Keratinocyte (primary cell): ENCODE data around the gene PCYT1B. TPM values are rescaled to one million over a fixed set of nuclear protein-coding genes. Genes with fewer than 3 reads are reported as not detected.

Experiments used
- DNase-seq: peaks from one replicate; pipeline ENCODE4 v3.0.0-alpha.2; 2011; ENCODE audit warnings: low read depth, missing footprints, low spot score
- FAIRE-seq: peaks from 2 replicates; lab custom pipeline; 2011; peaks lifted over from hg19 to GRCh38; lab: Jason Lieb, UNC
- H2AFZ ChIP-seq: 2 replicates; pipeline ENCODE4 v1.6.0; 2012; ENCODE audit warnings: low read length, control low read depth, inconsistent platforms; ENCODE audit not compliant: control insufficient read depth
- H3K27ac ChIP-seq: 2 replicates; pipeline ENCODE4 v1.5.1; 2011; ENCODE audit warnings: low read length; ENCODE audit not compliant: control insufficient read depth, insufficient read depth
- H3K27me3 ChIP-seq: 3 replicates; pipeline ENCODE4 v1.6.0; 2011; ENCODE audit warnings: low read length; ENCODE audit not compliant: control insufficient read depth, insufficient read depth; ENCODE audit errors: extremely low read depth
- H3K36me3 ChIP-seq, 2 experiments: 2 replicates in 1 of 2; 3 replicates in 1 of 2; pipeline ENCODE4 v1.5.1; 2011; ENCODE audit warnings: low read length in 2 of 2, mild to moderate bottlenecking in 1 of 2; ENCODE audit not compliant: control insufficient read depth in 2 of 2, insufficient read depth in 2 of 2; ENCODE audit errors: extremely low read depth in 1 of 2
- H3K4me1 ChIP-seq: 3 replicates; pipeline ENCODE4 v1.5.1; 2011; ENCODE audit warnings: low read length; ENCODE audit not compliant: control insufficient read depth, insufficient read depth; ENCODE audit errors: extremely low read depth
- H3K4me2 ChIP-seq: 3 replicates; pipeline ENCODE4 v1.6.0; 2011; ENCODE audit warnings: low read depth, low read length; ENCODE audit not compliant: control insufficient read depth, insufficient read depth; ENCODE audit errors: extremely low read depth
- H3K4me3 ChIP-seq, 3 experiments: fragments of 200-600 bp in 1 of 3; sonication (generic) in 1 of 3; 2 replicates in 2 of 3; 3 replicates in 1 of 3; pipeline ENCODE4 v1.5.1; 2011 to 2016; ENCODE audit warnings: low read length in 3 of 3, mild to moderate bottlenecking in 3 of 3, control low read depth in 2 of 3, inconsistent platforms in 1 of 3, low read depth in 1 of 3, mixed read lengths in 1 of 3, mixed run types in 1 of 3, moderate library complexity in 1 of 3; ENCODE audit not compliant: control insufficient read depth in 2 of 3, insufficient read depth in 2 of 3; ENCODE audit errors: extremely low read depth in 1 of 3
- H3K79me2 ChIP-seq: 2 replicates; pipeline ENCODE4 v1.6.0; 2012; ENCODE audit warnings: low read length; ENCODE audit not compliant: control insufficient read depth, insufficient read depth
- H3K9ac ChIP-seq: 3 replicates; pipeline ENCODE4 v1.6.0; 2011; ENCODE audit warnings: low read length; ENCODE audit not compliant: control insufficient read depth, insufficient read depth; ENCODE audit errors: extremely low read depth
- H3K9me1 ChIP-seq: 3 replicates; pipeline ENCODE4 v1.6.0; 2011; ENCODE audit warnings: low read length; ENCODE audit not compliant: control insufficient read depth, insufficient read depth; ENCODE audit errors: extremely low read depth
- H3K9me3 ChIP-seq: 2 replicates; pipeline ENCODE4 v1.5.1; 2012; ENCODE audit warnings: low read depth, low read length; ENCODE audit not compliant: control insufficient read depth
- H4K20me1 ChIP-seq: 3 replicates; pipeline ENCODE4 v1.6.0; 2011; ENCODE audit warnings: low read length; ENCODE audit not compliant: control insufficient read depth, insufficient read depth; ENCODE audit errors: extremely low read depth
- EZH2 ChIP-seq: IDR thresholded peaks from one replicate; pipeline ENCODE4 v1.6.1; 2012; ENCODE audit warnings: inconsistent platforms, mild to moderate bottlenecking, low read length, moderate library complexity
- dilution Hi-C: fragments of 300-500 bp; cut with MboI; formaldehyde crosslinking; loops from one replicate; pipeline ENCODE4 v1.7.0; 2020; ENCODE audit warnings: low sequenced_read_pairs; ENCODE audit not compliant: extremely low pct_ligation_motif_present
- polyA plus RNA-seq, 5 experiments: library from polyadenylated mRNA; depleted of rRNA in 3 of 5; stranded (reverse) in 3 of 5; stranded (forward) in 1 of 5; unstranded in 1 of 5; fragments of >200 nt; gene quantifications; 1 replicate in 1 of 5; 2 replicates in 3 of 5; 3 replicates in 1 of 5; pipeline versions ENCODE4 v1.2.1 to v1.2.3, GENCODE V29; 2011 to 2012; ENCODE audit warnings: missing spikeins in 2 of 5, low read depth in 1 of 5, low replicate concordance in 1 of 5
- TF ChIP-seq, protein P1 (sequence below), 3 experiments: IDR thresholded peaks in 1 of 3; conservative IDR thresholded peaks in 1 of 3; optimal IDR thresholded peaks in 1 of 3; 2 replicates in 2 of 3; 3 replicates in 1 of 3; pipeline versions ENCODE3 to v1.5.1; 2011; ENCODE audit warnings: low read length in 3 of 3, mild to moderate bottlenecking in 3 of 3, moderate library complexity in 2 of 3, control low read depth in 1 of 3, inconsistent platforms in 1 of 3; ENCODE audit not compliant: insufficient read depth in 2 of 3; ENCODE audit errors: extremely low read depth in 1 of 3

PCYT1B gene
- polyA plus RNA-seq, 1 donor (not counting 4 experiments of a cell fraction or from before 2014, with no cell fraction given), result 3.7 TPM

DNA sequence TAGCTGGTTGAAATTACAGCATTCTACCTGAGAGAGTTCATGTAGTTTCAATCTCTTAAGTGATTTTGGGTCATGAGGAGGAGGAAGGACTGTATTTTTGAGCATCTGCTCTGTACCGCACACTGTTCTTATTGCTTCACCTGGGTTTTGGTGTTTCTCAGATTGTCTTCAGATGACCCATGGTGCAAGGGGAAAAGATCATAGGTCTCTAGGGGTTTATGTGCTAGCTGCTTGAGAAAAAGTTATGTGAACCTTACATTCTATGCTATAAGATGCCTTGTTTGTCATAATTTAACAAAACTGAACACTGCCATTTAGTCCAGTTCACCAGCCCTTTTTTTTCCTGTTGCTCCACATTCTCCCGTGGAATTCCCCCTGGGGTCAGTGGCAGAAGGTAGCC lies 121.7 kb downstream of the PCYT1B start:
- Histone ChIP-seq H3K9me1 (no peaks in the 10 kb centered on the region), H3K4me2 (no peak overlapping the region), H2AFZ (no peak overlapping the region), H3K4me1 (no peaks in the 10 kb centered on the region), H3K27me3 (no peaks in the 10 kb centered on the region), H3K4me3 (no peak overlapping the region), H3K36me3 (no peaks in the 10 kb centered on the region), H4K20me1 (no peaks in the 10 kb centered on the region), H3K27ac (no peak overlapping the region), H3K79me2 (no peaks in the 10 kb centered on the region), H3K9ac (no peak overlapping the region), H3K9me3 (no peaks in the 10 kb centered on the region)
- DNase-seq (no peak), FAIRE-seq (no peak)
- dilution Hi-C loops, result no loop called here
- TF ChIP-seq, protein P1, sequence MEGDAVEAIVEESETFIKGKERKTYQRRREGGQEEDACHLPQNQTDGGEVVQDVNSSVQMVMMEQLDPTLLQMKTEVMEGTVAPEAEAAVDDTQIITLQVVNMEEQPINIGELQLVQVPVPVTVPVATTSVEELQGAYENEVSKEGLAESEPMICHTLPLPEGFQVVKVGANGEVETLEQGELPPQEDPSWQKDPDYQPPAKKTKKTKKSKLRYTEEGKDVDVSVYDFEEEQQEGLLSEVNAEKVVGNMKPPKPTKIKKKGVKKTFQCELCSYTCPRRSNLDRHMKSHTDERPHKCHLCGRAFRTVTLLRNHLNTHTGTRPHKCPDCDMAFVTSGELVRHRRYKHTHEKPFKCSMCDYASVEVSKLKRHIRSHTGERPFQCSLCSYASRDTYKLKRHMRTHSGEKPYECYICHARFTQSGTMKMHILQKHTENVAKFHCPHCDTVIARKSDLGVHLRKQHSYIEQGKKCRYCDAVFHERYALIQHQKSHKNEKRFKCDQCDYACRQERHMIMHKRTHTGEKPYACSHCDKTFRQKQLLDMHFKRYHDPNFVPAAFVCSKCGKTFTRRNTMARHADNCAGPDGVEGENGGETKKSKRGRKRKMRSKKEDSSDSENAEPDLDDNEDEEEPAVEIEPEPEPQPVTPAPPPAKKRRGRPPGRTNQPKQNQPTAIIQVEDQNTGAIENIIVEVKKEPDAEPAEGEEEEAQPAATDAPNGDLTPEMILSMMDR (optimal IDR thresholded peaks at IDR 0.05 in 1 of 3, IDR thresholded peaks at IDR 0.05 in 1 of 3, conservative IDR thresholded peaks at IDR 0.05 in 1 of 3; ENCODE audit: extremely low read depth in 1 of 3, insufficient read depth in 2 of 3, low read length in 3 of 3), result no peak
- no peak for TF ChIP-seq EZH2

DNA sequence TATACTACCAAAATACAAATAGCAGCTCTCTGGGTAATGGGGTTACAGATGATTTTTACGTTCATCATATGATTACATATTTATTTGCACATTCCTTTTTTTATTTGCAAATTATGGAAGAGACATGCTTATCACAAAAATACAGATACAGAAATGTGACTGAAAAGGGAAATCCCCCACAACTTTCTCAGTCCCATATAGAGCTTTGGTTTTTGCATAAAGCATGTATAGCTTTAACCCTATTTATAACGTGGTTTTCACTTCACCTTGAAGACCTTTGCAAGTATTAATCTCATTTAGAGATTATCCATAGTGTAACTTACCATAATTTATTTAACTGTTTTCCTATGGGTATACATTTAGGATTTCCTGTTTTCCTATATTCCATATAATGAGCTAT lies 126.7 kb downstream of the PCYT1B start:
- H2AFZ ChIP-seq, result no peak overlapping the region
- H3K4me2 ChIP-seq, result no peak overlapping the region
- H3K4me3 ChIP-seq, result no peak overlapping the region
- TF ChIP-seq, protein P1 (optimal IDR thresholded peaks at IDR 0.05 in 1 of 3, IDR thresholded peaks at IDR 0.05 in 1 of 3, conservative IDR thresholded peaks at IDR 0.05 in 1 of 3; ENCODE audit: extremely low read depth in 1 of 3, insufficient read depth in 2 of 3, low read length in 3 of 3), result no peak
- no peak for TF ChIP-seq EZH2
- no peaks in the 10 kb centered on the region for H3K9me1 ChIP-seq
- no peak overlapping the region for H3K9ac ChIP-seq
- H4K20me1 ChIP-seq, result no peaks in the 10 kb centered on the region
- dilution Hi-C loops, result no loop called here
- no peak for FAIRE-seq
- no peaks in the 10 kb centered on the region for H3K9me3 ChIP-seq
- no peaks in the 10 kb centered on the region for H3K27me3 ChIP-seq
- H3K79me2 ChIP-seq, result no peaks in the 10 kb centered on the region
- DNase-seq, result no peak
- H3K4me1 ChIP-seq, result no peaks in the 10 kb centered on the region
- no peaks in the 10 kb centered on the region for H3K36me3 ChIP-seq
- H3K27ac ChIP-seq, result no peak overlapping the region
